ENCODE data around the gene GLYATL1B. TPM values are rescaled to one million over a fixed set of nuclear protein-coding genes. Genes with fewer than 3 reads are reported as not detected.
"Not testable (repeated sequence)": the region's sequence is repeated elsewhere in the genome, so short reads cannot be mapped to it uniquely, and the experiment has no call there.

The GLYATL1B gene
- total RNA-seq, 5 donors from 2014 or later (not counting 1 experiment from before 2014, with no cell fraction given) = not detected

- DNase-seq (peak; percentile 16 to 75 (median 41)), ATAC-seq (replicated peaks in 1 of 4) (peak; percentile 33 to 90 (median 78))
- Mint-ChIP-seq H3K27me3 (peaks cover 9 to 20% of the 10 kb centered on the region in 2 donors), H3K9me3 (no peaks in the 10 kb centered on the region), H3K4me1 (peaks cover 34 to 51% (median 41%) of the 10 kb centered on the region in 3 donors), H3K36me3 (no peaks in the 10 kb centered on the region), H3K27ac (peak within 1 kb of the TSS; percentile 37 to 67), H3K4me3 (peak within 1 kb of the TSS; percentile 76 to 88 (median 85))
- POLR2A ChIA-PET = interaction anchor here in 1 of 2 donors (0.7 kb wide), 1 partner anchor 65 kb away, joined by 3 read pairs; no protein-coding TSS in a partner anchor
- peak within 1 kb of the TSS; percentile 56 to 88 for H3K4me3 ChIP-seq (ENCODE audit: control insufficient read depth in 1 of 2, extremely low read depth in 1 of 2, low read length in 1 of 2)
- peaks cover 14 to 24% of the 10 kb centered on the region in 2 experiments for H3K4me1 ChIP-seq (ENCODE audit: control insufficient read depth in 1 of 2, extremely low read depth in 1 of 2, insufficient read depth in 2 of 2, low read length in 2 of 2)
- H3K9me3 ChIP-seq = no peaks in the 10 kb centered on the region
- H3K27me3 ChIP-seq (replicated peaks in 1 of 2; ENCODE audit: control insufficient read depth in 2 of 2, extremely low read depth in 1 of 2, insufficient read depth in 2 of 2, low read length in 1 of 2) = peaks cover 0 to 26% of the 10 kb centered on the region in 2 experiments
- WGBS (ENCODE audit: insufficient coverage) = 4% methylated on average over 44 of the region's 64 CpGs
- no peak within 1 kb of the TSS for H3K27ac ChIP-seq (ENCODE audit: low read length)
- no peaks in the 10 kb centered on the region for H3K36me3 ChIP-seq (ENCODE audit: control insufficient read depth in 2 of 2, extremely low read depth in 1 of 2, insufficient read depth in 1 of 2, low read length in 1 of 2)
- CTCF ChIA-PET = interaction anchor here (1.0 to 2.0 kb wide), 8 partner anchors 9 to 52 kb away, joined by 3 to 8 read pairs (median 4); no protein-coding TSS in a partner anchor
Observed at GRCh38 chr11:59106363-59107336, 20.5 kb downstream of the GLYATL1B start, which contains the start of gene FAM111B. Gene FAM111B (plus strand): TSS chr11:59107237. CDS start chr11:59109626, 2,389 bp downstream.

DNA sequence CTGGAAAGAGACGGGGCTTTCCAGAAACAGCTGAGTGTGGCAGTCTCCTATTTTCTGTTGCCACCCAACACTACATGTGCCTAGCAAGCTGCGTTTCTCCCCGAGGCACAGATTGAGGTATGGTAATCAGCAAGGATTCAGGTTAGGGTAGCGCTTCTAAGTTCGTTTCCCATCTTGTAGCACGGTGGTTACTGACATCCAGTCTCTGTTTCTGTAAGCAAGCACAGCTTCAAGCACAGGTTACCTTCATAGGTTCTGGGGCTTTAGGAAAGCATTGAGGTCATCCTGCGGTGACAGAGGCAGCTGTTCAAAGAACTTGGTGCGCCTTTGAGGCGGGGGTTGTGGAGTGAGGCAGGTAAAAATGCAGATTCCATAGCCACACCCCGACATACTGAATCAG, 21.6 kb downstream of the GLYATL1B start:
- ATAC-seq (replicated peaks in 1 of 4) (peak in 3 of 4 experiments; percentile 12 to 47 (median 38)), DNase-seq (peak in 6 of 35 experiments; percentile 1 to 27 (median 7))
- H3K9me3 Mint-ChIP-seq; H3K9me3 ChIP-seq; H3K27ac ChIP-seq (ENCODE audit: low read length); POLR2A ChIA-PET; H3K36me3 Mint-ChIP-seq; H3K36me3 ChIP-seq (ENCODE audit: control insufficient read depth in 2 of 2, extremely low read depth in 1 of 2, insufficient read depth in 1 of 2, low read length in 1 of 2): not testable (repeated sequence)
- H3K4me3 Mint-ChIP-seq = peak overlapping the region; percentile 76 to 88 (median 85)
- WGBS (ENCODE audit: insufficient coverage) = 8% methylated on average over 5 of the region's 10 CpGs
- peak overlapping the region; percentile 37 to 48 for H3K27ac Mint-ChIP-seq
- Histone ChIP-seq H3K4me3 (ENCODE audit: control insufficient read depth in 1 of 2, extremely low read depth in 1 of 2, low read length in 1 of 2) (peak overlapping the region in 1 of 2 donors; percentile 56), H3K4me1 (ENCODE audit: control insufficient read depth in 1 of 2, extremely low read depth in 1 of 2, insufficient read depth in 2 of 2, low read length in 2 of 2) (peaks cover 14% of the 10 kb centered on the region in 2 experiments), H3K27me3 (replicated peaks in 1 of 2; ENCODE audit: control insufficient read depth in 2 of 2, extremely low read depth in 1 of 2, insufficient read depth in 2 of 2, low read length in 1 of 2) (peaks cover 0 to 17% of the 10 kb centered on the region in 2 experiments)
- peaks cover 26 to 42% (median 33%) of the 10 kb centered on the region in 3 donors for H3K4me1 Mint-ChIP-seq
- CTCF ChIA-PET = interaction anchor here (1.1 to 2.0 kb wide), 6 partner anchors 10 to 51 kb away, joined by 3 to 8 read pairs (median 5); no protein-coding TSS in a partner anchor
- H3K27me3 Mint-ChIP-seq = peaks cover 9 to 20% of the 10 kb centered on the region in 2 donors

DNA sequence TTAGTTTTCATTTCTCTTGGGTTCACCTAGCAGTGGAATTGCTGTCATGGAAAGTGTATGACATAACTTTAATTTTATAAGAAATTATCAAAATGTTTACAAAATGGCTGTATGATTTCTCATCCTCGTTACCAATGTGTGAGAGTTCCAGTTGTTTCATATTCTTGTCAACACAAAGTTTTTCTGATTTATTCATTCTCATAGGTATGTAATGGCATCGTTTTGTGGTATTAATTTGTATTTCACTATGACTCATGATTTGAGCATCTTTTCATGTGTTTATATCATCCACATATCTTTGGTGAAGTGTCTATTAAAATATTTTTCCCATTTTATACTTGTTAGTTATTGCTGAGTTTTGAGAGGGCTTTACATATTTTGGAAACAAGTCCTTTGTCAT, 26.4 kb downstream of the GLYATL1B start:
- ATAC-seq (replicated peaks in 1 of 4) (no peak), DNase-seq (no peak)
- Histone ChIP-seq H3K4me1 (ENCODE audit: control insufficient read depth in 1 of 2, extremely low read depth in 1 of 2, insufficient read depth in 2 of 2, low read length in 2 of 2) (peaks cover 2% of the 10 kb centered on the region in 2 experiments), H3K36me3 (ENCODE audit: control insufficient read depth in 2 of 2, extremely low read depth in 1 of 2, insufficient read depth in 1 of 2, low read length in 1 of 2) (no peaks in the 10 kb centered on the region), H3K27me3 (replicated peaks in 1 of 2; ENCODE audit: control insufficient read depth in 2 of 2, extremely low read depth in 1 of 2, insufficient read depth in 2 of 2, low read length in 1 of 2) (no peaks in the 10 kb centered on the region), H3K4me3 (ENCODE audit: control insufficient read depth in 1 of 2, extremely low read depth in 1 of 2, low read length in 1 of 2) (no peak overlapping the region), H3K9me3 (no peaks in the 10 kb centered on the region), H3K27ac (ENCODE audit: low read length) (no peak overlapping the region)
- Mint-ChIP-seq H3K27me3 (peaks cover 0 to 4% of the 10 kb centered on the region in 2 donors), H3K27ac (no peak overlapping the region), H3K9me3 (peaks cover 0 to 7% (median 2%) of the 10 kb centered on the region in 3 donors), H3K4me3 (no peak overlapping the region), H3K4me1 (peaks cover 11 to 15% (median 11%) of the 10 kb centered on the region in 3 donors), H3K36me3 (peaks cover 4% of the 10 kb centered on the region)
- ChIA-PET CTCF (no interaction called here), POLR2A (no interaction called here)
- no CpG with 5 or more reads among the region's 2 CpGs for WGBS (ENCODE audit: insufficient coverage)

DNA sequence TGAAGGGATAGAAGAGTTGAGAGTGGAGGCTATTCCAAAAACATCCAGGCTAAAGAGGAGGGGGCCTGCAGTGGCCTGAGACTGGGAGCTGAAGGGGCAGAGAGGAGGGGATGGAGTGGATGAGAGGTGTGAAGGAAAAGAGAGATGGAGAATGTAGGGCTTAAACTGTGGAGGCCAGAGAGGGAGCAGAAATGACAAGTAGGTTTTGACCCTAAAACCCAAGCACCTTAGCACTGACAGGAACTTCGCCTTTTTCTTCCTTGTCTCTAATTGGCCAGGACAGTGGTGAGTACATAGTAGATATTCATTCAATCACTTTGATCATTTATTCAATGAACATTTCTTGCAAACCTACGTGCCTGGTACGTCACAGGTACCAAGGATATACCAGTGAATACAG, 28.2 kb downstream of the GLYATL1B start:
- WGBS (ENCODE audit: insufficient coverage) = 100% methylated on average over 1 of the region's 3 CpGs
- Mint-ChIP-seq H3K36me3 (peaks cover 11% of the 10 kb centered on the region), H3K4me3 (no peak overlapping the region), H3K4me1 (peaks cover 0 to 2% (median 0%) of the 10 kb centered on the region in 3 donors), H3K27ac (no peak overlapping the region), H3K27me3 (peaks cover 0 to 4% of the 10 kb centered on the region in 2 donors), H3K9me3 (peaks cover 0 to 15% (median 7%) of the 10 kb centered on the region in 3 donors)
- no peak for ATAC-seq (replicated peaks in 1 of 4)
- peaks cover 5% of the 10 kb centered on the region for H3K9me3 ChIP-seq
- no peak for DNase-seq
- POLR2A ChIA-PET = no interaction called here
- no peaks in the 10 kb centered on the region for H3K4me1 ChIP-seq (ENCODE audit: control insufficient read depth in 1 of 2, extremely low read depth in 1 of 2, insufficient read depth in 2 of 2, low read length in 2 of 2)
- CTCF ChIA-PET = no interaction called here
- H3K27ac ChIP-seq (ENCODE audit: low read length) = no peak overlapping the region
- no peaks in the 10 kb centered on the region for H3K27me3 ChIP-seq (replicated peaks in 1 of 2; ENCODE audit: control insufficient read depth in 2 of 2, extremely low read depth in 1 of 2, insufficient read depth in 2 of 2, low read length in 1 of 2)
- H3K4me3 ChIP-seq (ENCODE audit: control insufficient read depth in 1 of 2, extremely low read depth in 1 of 2, low read length in 1 of 2) = no peak overlapping the region
- H3K36me3 ChIP-seq (ENCODE audit: control insufficient read depth in 2 of 2, extremely low read depth in 1 of 2, insufficient read depth in 1 of 2, low read length in 1 of 2) = peaks cover 0 to 5% of the 10 kb centered on the region in 2 donors

- ATAC-seq (replicated peaks in 1 of 4) (no peak), DNase-seq (no peak)
- Histone ChIP-seq H3K27me3 (replicated peaks in 1 of 2; ENCODE audit: control insufficient read depth in 2 of 2, extremely low read depth in 1 of 2, insufficient read depth in 2 of 2, low read length in 1 of 2) (no peaks in the 10 kb centered on the region), H3K27ac (ENCODE audit: low read length) (no peak overlapping the region), H3K36me3 (ENCODE audit: control insufficient read depth in 2 of 2, extremely low read depth in 1 of 2, insufficient read depth in 1 of 2, low read length in 1 of 2) (peaks cover 0 to 5% of the 10 kb centered on the region in 2 donors), H3K9me3 (peaks cover 5% of the 10 kb centered on the region), H3K4me3 (ENCODE audit: control insufficient read depth in 1 of 2, extremely low read depth in 1 of 2, low read length in 1 of 2) (no peak overlapping the region), H3K4me1 (ENCODE audit: control insufficient read depth in 1 of 2, extremely low read depth in 1 of 2, insufficient read depth in 2 of 2, low read length in 2 of 2) (no peaks in the 10 kb centered on the region)
- Mint-ChIP-seq H3K27me3 (peaks cover 0 to 4% of the 10 kb centered on the region in 2 donors), H3K36me3 (peaks cover 11% of the 10 kb centered on the region), H3K4me3 (no peak overlapping the region), H3K27ac (no peak overlapping the region), H3K9me3 (peaks cover 0 to 16% (median 7%) of the 10 kb centered on the region in 3 donors), H3K4me1 (peaks cover 0 to 2% (median 0%) of the 10 kb centered on the region in 3 donors)
- CTCF ChIA-PET = no interaction called here
- POLR2A ChIA-PET = no interaction called here
- no CpG with 5 or more reads among the region's 1 CpG for WGBS (ENCODE audit: insufficient coverage)
Observed at GRCh38 chr11:59115553-59115952, 29.4 kb downstream of the GLYATL1B start.

GRCh38 chr11:59117774-59118173, 31.7 kb downstream of the GLYATL1B start:
- peaks cover 0 to 4% of the 10 kb centered on the region in 2 donors for H3K27me3 Mint-ChIP-seq
- H3K4me3 Mint-ChIP-seq = no peak overlapping the region
- POLR2A ChIA-PET = no interaction called here
- peaks cover 11% of the 10 kb centered on the region for H3K36me3 Mint-ChIP-seq
- WGBS (ENCODE audit: insufficient coverage) = no CpG with 5 or more reads among the region's 2 CpGs
- H3K4me1 Mint-ChIP-seq = peaks cover 0 to 2% (median 0%) of the 10 kb centered on the region in 3 donors
- DNase-seq (no peak), ATAC-seq (replicated peaks in 1 of 4) (no peak)
- Histone ChIP-seq H3K4me1 (ENCODE audit: control insufficient read depth in 1 of 2, extremely low read depth in 1 of 2, insufficient read depth in 2 of 2, low read length in 2 of 2) (no peaks in the 10 kb centered on the region), H3K4me3 (ENCODE audit: control insufficient read depth in 1 of 2, extremely low read depth in 1 of 2, low read length in 1 of 2) (no peak overlapping the region), H3K27me3 (replicated peaks in 1 of 2; ENCODE audit: control insufficient read depth in 2 of 2, extremely low read depth in 1 of 2, insufficient read depth in 2 of 2, low read length in 1 of 2) (no peaks in the 10 kb centered on the region), H3K27ac (ENCODE audit: low read length) (no peak overlapping the region), H3K36me3 (ENCODE audit: control insufficient read depth in 2 of 2, extremely low read depth in 1 of 2, insufficient read depth in 1 of 2, low read length in 1 of 2) (peaks cover 0 to 5% of the 10 kb centered on the region in 2 donors), H3K9me3 (peaks cover 5% of the 10 kb centered on the region)
- H3K9me3 Mint-ChIP-seq = peaks cover 0 to 16% (median 7%) of the 10 kb centered on the region in 3 donors
- H3K27ac Mint-ChIP-seq = no peak overlapping the region
- CTCF ChIA-PET = no interaction called here
